ENCODE results near the gene PTPRN2. TPM values are rescaled to one million over a fixed set of nuclear protein-coding genes. Genes with fewer than 3 reads are reported as not detected.

PTPRN2 gene
- total and polyA plus RNA-seq, 2 donors (not counting 3 experiments of a cell fraction or from before 2014, with no cell fraction given): 0.62 to 0.88 TPM

- no peak for FAIRE-seq
- dilution Hi-C loops (cut with MboI; ENCODE audit: extremely low pct_ligation_motif_present, low sequenced_read_pairs): no loop called here
- H3K4me3 ChIP-seq (replicated peaks in 1 of 3; ENCODE audit: insufficient read depth in 1 of 3, low read depth in 1 of 3, low read length in 3 of 3): no peak overlapping the region
These were observed 703.1 kb downstream of the PTPRN2 start for GRCh38 chr7:157884461-157885062.

More at GRCh38 chr7:157884461-157885062, 703.1 kb downstream of the PTPRN2 start:
- TF ChIP-seq EZH2 (IDR thresholded peaks at IDR 0.05; ENCODE audit: borderline replicate concordance, low read depth, low read length, severe bottlenecking): no peak
- no peak for TF ChIP-seq FOS (IDR thresholded peaks at IDR 0.05; ENCODE audit: borderline replicate concordance, insufficient read depth, low read length)
- TF ChIP-seq POLR2AphosphoS5 (IDR thresholded peaks at IDR 0.05; ENCODE audit: insufficient read depth, low read depth, low read length): no peak
- no peak for TF ChIP-seq CTCF (IDR thresholded peaks at IDR 0.05; ENCODE audit: extremely low read depth in 1 of 2, insufficient read depth in 1 of 2, low read depth in 1 of 2, low read length in 2 of 2)
- no peak for TF ChIP-seq MAX (IDR thresholded peaks at IDR 0.05; ENCODE audit: insufficient read depth, insufficient read length)
- TF ChIP-seq JUN (IDR thresholded peaks at IDR 0.05; ENCODE audit: borderline replicate concordance, insufficient read depth, insufficient read length, low read depth): no peak
- TF ChIP-seq MYC (IDR thresholded peaks at IDR 0.05; ENCODE audit: low read depth, low read length): no peak
- no peak for TF ChIP-seq GATA2 (IDR thresholded peaks at IDR 0.05; ENCODE audit: insufficient read depth, insufficient read length, low read depth, low read length)
- no peak for TF ChIP-seq POLR2A (IDR thresholded peaks at IDR 0.05; ENCODE audit: low read depth, low read length)
- Histone ChIP-seq H3K36me3 (ENCODE audit: control insufficient read depth in 2 of 2, extremely low read depth in 1 of 2, insufficient read depth in 2 of 2, low read length in 2 of 2) (no peaks in the 10 kb centered on the region), H3K79me2 (ENCODE audit: control insufficient read depth, insufficient read depth, low read length) (no peaks in the 10 kb centered on the region), H3K27me3 (ENCODE audit: control insufficient read depth in 2 of 2, insufficient read depth in 2 of 2, low read length in 2 of 2) (no peaks in the 10 kb centered on the region), H3K9ac (replicated peaks; ENCODE audit: extremely low read depth, insufficient read depth, low read length) (no peak overlapping the region), H3K27ac (ENCODE audit: insufficient read depth, low read depth, low read length) (no peak overlapping the region), H4K20me1 (replicated peaks; ENCODE audit: control insufficient read depth, extremely low read depth, insufficient read depth, low read length) (no peaks in the 10 kb centered on the region), H3K4me2 (ENCODE audit: insufficient read depth, low read length) (no peak overlapping the region), H3K9me3 (replicated peaks; ENCODE audit: control insufficient read depth, insufficient read depth, low read length) (no peaks in the 10 kb centered on the region), H3K9me1 (replicated peaks; ENCODE audit: control insufficient read depth, extremely low read depth, insufficient read depth, low read length) (no peaks in the 10 kb centered on the region), H2AFZ (ENCODE audit: low read depth, low read length) (no peak overlapping the region), H3K4me1 (ENCODE audit: control insufficient read depth, extremely low read depth, insufficient read depth, low read length) (no peaks in the 10 kb centered on the region)
- BruUV-seq (replicated peaks): no TSS peak
- intact Hi-C loops (cut with micrococcal nuclease): no loop called here
- CTCF ChIA-PET: no interaction called here
- DNase-seq (ENCODE audit: low read depth, low spot score): no peak
- POLR2A ChIA-PET: no interaction called here

Data from endothelial cell of umbilical vein (primary cell).